ENCODE measurements around the gene MCCC2.
A peak's percentile ranks its signal among the peaks of the same experiment; 100 is the strongest.
"Not testable (repeated sequence)": the region's sequence is repeated elsewhere in the genome, so short reads cannot be mapped to it uniquely, and the experiment has no call there.

MCCC2 gene

DNA sequence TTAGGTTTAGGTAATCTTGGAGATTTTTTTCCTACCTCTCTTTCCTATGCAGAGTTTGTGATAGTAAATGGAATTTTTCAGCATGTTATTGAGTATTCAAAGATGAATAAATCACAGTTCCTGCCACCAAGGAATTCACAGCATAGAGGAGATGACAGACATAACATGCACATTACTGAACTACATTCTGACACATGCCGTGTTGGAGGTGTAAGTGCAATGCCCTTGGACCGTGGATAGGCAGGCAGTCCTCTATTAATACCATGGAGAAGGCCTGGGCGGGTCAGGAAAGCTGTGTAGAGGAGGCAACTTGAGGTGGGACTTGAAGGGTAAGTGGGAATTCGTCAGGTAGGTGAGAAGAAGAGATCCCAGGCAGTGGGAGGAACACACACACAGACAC, 43.9 kb downstream of the MCCC2 start:
- DNase-seq (ENCODE audit: insufficient read length, low spot score) (no peak), FAIRE-seq (no peak)
- TF ChIP-seq PAX5 (IDR thresholded peaks at IDR 0.05; ENCODE audit: insufficient read depth, low read length, severe bottlenecking) (no peak), POU2F2 (IDR thresholded peaks at IDR 0.05; ENCODE audit: low read depth, low read length) (no peak)

DNA sequence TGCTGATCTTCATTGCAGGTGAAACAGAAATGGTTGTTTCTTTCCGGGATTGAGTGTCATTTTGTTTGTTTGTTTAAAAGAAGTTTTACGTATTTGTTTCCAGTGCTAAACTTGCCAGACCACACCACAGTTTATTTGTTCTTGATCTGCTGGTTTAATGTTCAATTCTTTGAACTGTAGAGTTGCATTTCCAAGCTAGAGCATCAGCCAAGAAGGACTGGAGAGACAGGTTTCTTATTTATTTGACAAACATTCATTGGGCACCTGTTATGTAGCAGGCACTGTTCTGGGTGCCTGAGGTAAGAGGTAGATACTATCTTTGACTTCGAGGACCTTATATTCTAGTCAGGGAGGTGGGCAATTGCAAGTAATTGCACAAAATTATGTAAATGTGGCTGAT, 45.0 kb downstream of the MCCC2 start:
- TF ChIP-seq POLR2AphosphoS5 (IDR thresholded peaks at IDR 0.05; ENCODE audit: low read depth, low read length) (no peak), POU2F2 (IDR thresholded peaks at IDR 0.05; ENCODE audit: low read depth, low read length) (no peak), PAX5 (IDR thresholded peaks at IDR 0.05; ENCODE audit: insufficient read depth, low read length, severe bottlenecking) (no peak), POLR2A (IDR thresholded peaks at IDR 0.05; ENCODE audit: low read depth, low read length) (no peak), SPI1 (IDR thresholded peaks at IDR 0.05; ENCODE audit: low read depth, low read length) (no peak), TAF1 (IDR thresholded peaks at IDR 0.05; ENCODE audit: low read depth, low read length) (no peak)
- DNase-seq (ENCODE audit: insufficient read length, low spot score), result no peak
- FAIRE-seq, result no peak

DNA sequence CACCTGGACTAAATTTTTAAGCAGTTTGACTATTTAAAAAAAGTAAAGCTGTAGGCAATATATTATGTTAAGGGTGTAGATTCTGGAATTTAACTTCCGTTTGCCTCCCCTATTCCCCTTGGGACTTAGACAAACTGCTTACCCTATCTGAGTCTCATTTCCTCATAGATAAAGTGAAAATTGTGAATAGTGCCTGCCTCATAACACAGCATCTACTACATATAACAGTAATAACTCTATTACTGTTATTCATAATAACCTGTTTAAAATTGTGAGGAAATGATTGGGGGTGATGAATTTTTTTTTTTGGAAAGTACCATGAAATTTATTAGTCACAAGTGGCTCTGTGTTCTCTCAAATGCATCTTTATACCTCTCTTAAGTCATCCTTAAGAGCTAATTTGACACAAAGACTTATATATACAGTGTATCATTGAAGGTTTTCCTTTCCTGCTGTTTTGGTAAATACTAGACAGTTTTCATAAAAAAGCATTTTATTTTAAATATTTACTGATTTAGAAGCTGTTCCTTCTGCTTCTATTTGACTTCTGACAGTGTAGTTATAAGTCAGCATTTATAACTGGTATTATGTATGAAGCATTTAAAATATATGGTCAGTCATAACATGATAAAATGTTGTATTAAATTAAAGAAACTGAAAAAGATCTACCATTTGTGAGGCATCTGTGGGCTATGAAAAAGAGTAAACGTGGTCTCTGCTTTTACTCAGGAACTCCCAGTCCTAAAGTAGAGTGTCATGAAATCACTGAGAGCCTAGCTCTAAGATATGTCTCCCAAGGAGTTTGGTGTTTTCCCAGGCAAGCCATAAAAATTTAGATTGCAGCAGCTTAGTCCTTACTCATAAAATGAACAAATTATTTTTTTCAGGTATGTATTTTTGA, 46.4 kb downstream of the MCCC2 start:
- FAIRE-seq, result no peak
- TF ChIP-seq POLR2AphosphoS5 (IDR thresholded peaks at IDR 0.05; ENCODE audit: low read depth, low read length), result no peak
- peak; percentile 45 for TF ChIP-seq SPI1 (IDR thresholded peaks at IDR 0.05; ENCODE audit: low read depth, low read length)
- no peak for DNase-seq (ENCODE audit: insufficient read length, low spot score)

DNA sequence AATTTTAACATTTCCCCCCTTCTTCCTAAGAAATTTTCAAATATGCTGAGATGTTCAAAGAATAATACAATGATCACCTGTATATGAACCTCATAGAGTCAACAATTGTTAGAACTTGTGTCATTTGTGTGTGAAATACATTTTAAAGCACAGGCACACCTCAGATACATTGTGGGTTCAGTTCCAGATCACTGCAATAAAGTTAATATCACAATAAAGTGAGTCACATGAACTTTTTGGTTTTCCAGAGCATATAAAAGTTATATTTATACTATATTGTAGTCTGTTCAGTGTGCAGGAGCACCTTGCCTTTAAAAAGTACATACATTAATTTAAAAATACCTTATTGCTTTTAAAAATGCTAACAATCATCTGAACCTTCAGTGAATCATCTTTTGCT, 50.0 kb downstream of the MCCC2 start:
- no peak for DNase-seq (ENCODE audit: insufficient read length, low spot score)
- FAIRE-seq, result no peak
- TF ChIP-seq SPI1 (IDR thresholded peaks at IDR 0.05; ENCODE audit: low read depth, low read length) (no peak), POLR2AphosphoS5 (IDR thresholded peaks at IDR 0.05; ENCODE audit: low read depth, low read length) (no peak), PAX5 (IDR thresholded peaks at IDR 0.05; ENCODE audit: insufficient read depth, low read length, severe bottlenecking) (no peak), POU2F2 (IDR thresholded peaks at IDR 0.05; ENCODE audit: low read depth, low read length) (no peak), TAF1 (IDR thresholded peaks at IDR 0.05; ENCODE audit: low read depth, low read length) (no peak), POLR2A (IDR thresholded peaks at IDR 0.05; ENCODE audit: low read depth, low read length) (no peak)

DNA sequence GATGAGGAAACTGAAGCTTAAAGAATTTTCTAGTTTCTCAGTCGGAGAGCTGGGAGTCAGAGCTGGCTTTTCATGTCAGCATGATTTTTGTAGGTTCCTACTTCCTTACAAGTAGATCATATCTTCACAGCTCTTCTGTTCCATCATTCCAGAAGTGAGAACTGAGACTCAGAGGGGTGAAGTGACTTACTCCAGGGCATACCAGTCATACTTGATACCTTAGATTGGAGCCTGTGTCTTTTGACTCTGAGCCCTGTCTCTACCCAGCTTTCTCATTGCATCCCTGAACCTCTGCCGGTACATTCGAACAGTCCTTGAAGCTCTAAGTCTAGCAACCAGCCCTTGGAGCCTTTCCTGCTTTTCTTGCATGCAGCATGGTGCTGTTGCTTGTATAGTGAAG, 53.3 kb downstream of the MCCC2 start:
- TF ChIP-seq POLR2A (IDR thresholded peaks at IDR 0.05; ENCODE audit: low read depth, low read length) (no peak), TAF1 (IDR thresholded peaks at IDR 0.05; ENCODE audit: low read depth, low read length) (no peak), POLR2AphosphoS5 (IDR thresholded peaks at IDR 0.05; ENCODE audit: low read depth, low read length) (no peak), PAX5 (IDR thresholded peaks at IDR 0.05; ENCODE audit: insufficient read depth, low read length, severe bottlenecking) (no peak), POU2F2 (IDR thresholded peaks at IDR 0.05; ENCODE audit: low read depth, low read length) (no peak)
- FAIRE-seq, result no peak
- no peak for DNase-seq (ENCODE audit: insufficient read length, low spot score)

DNA sequence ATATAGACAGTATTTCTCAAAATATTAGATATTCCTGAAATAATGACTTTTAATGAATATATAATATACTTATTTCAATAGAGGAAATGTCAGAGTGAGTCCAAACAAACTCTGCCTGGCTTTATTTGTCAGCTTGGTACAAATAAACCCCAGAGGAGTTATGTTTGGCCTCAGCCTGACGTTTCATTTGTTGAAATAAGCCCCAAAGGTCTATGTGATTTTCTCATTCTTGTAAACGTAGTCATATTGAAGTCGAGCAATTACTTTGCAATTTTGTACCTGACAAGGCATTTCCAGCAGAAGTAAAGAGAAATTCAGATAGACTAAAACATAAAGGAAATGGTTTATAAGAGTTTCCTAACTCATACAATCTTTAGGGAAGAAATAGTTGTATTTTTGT, 57.9 kb downstream of the MCCC2 start:
- DNase-seq (ENCODE audit: insufficient read length, low spot score), result no peak
- TF ChIP-seq POLR2AphosphoS5 (IDR thresholded peaks at IDR 0.05; ENCODE audit: low read depth, low read length) (no peak), POU2F2 (IDR thresholded peaks at IDR 0.05; ENCODE audit: low read depth, low read length) (no peak), PAX5 (IDR thresholded peaks at IDR 0.05; ENCODE audit: insufficient read depth, low read length, severe bottlenecking) (no peak), SPI1 (IDR thresholded peaks at IDR 0.05; ENCODE audit: low read depth, low read length) (no peak), POLR2A (IDR thresholded peaks at IDR 0.05; ENCODE audit: low read depth, low read length) (no peak), TAF1 (IDR thresholded peaks at IDR 0.05; ENCODE audit: low read depth, low read length) (no peak)
- no peak for FAIRE-seq

DNA sequence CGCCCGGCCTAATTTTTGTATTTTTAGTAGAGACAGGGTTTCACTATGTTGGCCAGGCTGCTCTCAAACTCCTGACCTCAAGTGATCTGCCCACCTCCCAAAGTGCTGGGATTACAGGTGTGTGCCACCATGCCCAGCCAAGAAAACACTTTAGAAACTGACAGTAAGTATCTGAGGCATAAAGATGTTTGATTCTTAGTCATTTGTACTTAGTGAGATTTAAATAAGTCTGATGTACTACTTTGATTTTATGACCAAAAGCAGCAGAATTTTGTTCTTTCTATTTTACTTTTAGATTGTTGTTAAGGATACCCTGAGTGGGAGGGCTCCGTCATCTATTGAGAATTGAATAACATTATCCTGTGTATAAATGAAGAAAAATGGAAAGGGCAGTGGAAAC, 63.8 kb downstream of the MCCC2 start:
- not testable (repeated sequence) for FAIRE-seq; DNase-seq (ENCODE audit: insufficient read length, low spot score)

DNA sequence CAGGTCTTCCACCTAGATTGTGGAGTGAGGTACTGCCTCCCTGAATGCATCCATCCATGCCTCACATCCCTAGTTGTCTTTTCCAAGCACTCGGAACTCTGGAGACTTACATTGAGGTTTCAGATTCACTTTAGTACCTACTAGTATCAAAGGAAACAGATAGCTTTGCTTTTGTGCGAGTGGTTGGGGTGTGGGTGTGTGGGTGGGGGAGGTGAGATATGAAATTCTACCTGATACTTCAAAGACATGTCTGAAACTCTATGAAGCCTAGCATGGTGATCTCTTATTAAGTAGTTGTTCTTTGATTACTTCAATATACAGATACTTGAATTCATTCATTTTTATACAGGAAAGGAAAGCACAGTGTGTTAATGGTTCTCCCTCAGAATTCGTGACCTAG, 64.4 kb downstream of the MCCC2 start:
- DNase-seq (ENCODE audit: insufficient read length, low spot score) (no peak), FAIRE-seq (peak; percentile 75)
- TF ChIP-seq POLR2AphosphoS5 (IDR thresholded peaks at IDR 0.05; ENCODE audit: low read depth, low read length) (no peak), SPI1 (IDR thresholded peaks at IDR 0.05; ENCODE audit: low read depth, low read length) (no peak), PAX5 (IDR thresholded peaks at IDR 0.05; ENCODE audit: insufficient read depth, low read length, severe bottlenecking) (no peak), POLR2A (IDR thresholded peaks at IDR 0.05; ENCODE audit: low read depth, low read length) (no peak), TAF1 (IDR thresholded peaks at IDR 0.05; ENCODE audit: low read depth, low read length) (no peak), POU2F2 (IDR thresholded peaks at IDR 0.05; ENCODE audit: low read depth, low read length) (no peak)

DNA sequence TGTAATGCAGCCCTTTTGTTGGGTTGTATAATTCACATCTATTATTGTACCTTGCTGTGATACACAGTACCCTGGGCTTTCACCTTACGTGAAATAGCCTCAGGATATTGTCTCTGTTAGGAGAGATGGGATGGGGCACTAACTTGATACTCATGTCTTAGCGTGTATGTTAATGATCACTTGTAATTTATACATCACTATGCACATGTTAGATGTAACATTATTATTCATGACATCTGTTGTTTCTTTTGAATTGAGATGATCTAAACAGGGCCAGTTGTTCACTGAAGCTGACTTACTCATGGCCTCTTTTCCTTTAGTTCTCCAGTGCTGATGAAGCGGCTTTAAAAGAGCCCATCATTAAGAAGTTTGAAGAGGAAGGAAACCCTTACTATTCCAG, 65.2 kb downstream of the MCCC2 start:
- no peak for DNase-seq (ENCODE audit: insufficient read length, low spot score)
- TF ChIP-seq POLR2AphosphoS5 (IDR thresholded peaks at IDR 0.05; ENCODE audit: low read depth, low read length), result no peak
- no peak for FAIRE-seq

DNA sequence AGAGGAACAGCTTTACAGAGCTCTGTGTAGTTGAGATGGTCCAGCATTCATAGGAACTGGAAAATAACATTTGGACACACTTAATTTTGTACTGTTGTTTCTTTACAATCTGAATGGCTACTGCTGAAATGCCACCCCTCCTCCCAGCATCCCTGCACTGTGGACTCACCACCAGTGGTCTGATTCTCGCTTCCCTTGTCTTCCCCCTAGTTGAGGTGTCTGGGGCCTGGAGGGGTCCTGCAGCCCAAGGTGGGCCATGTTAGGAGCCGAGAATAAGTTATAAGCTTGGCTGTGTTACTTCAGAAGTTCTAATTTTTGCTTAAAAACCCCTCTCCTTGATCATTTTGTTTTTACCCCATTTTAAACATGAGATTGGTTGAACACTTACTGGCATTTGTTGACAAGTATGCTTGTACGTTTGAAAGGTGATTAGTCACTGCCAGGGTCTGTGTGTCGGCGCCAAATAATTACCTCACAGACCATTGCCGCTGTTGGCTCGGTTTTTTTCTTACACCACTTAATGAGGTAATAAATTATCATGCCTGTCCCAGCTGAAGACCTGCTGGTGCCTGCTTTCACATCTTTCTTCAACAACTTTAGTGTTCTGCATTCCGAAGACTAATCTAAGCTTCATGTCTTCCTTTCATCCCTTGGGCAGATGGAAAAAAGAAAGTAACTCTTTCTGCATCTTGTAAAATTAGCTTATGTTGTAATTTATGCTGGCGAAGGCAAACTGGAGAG, 65.8 kb downstream of the MCCC2 start:
- TF ChIP-seq POU2F2 (IDR thresholded peaks at IDR 0.05; ENCODE audit: low read depth, low read length) (no peak), SPI1 (IDR thresholded peaks at IDR 0.05; ENCODE audit: low read depth, low read length) (no peak), PAX5 (IDR thresholded peaks at IDR 0.05; ENCODE audit: insufficient read depth, low read length, severe bottlenecking) (no peak), POLR2AphosphoS5 (IDR thresholded peaks at IDR 0.05; ENCODE audit: low read depth, low read length) (no peak), POLR2A (IDR thresholded peaks at IDR 0.05; ENCODE audit: low read depth, low read length) (no peak), TAF1 (IDR thresholded peaks at IDR 0.05; ENCODE audit: low read depth, low read length) (no peak)
- no peak for DNase-seq (ENCODE audit: insufficient read length, low spot score)
- no peak for FAIRE-seq

Data from GM12891 (cell line).